GM23248 (cell line): ENCODE measurements around the gene SNAPC1. TPM values are rescaled to one million over a fixed set of nuclear protein-coding genes. Genes with fewer than 3 reads are reported as not detected.

Experiments used
- DNase-seq: peaks from one replicate; pipeline ENCODE4 v3.0.0-alpha.2; 2015
- H2AFZ ChIP-seq: fragments of 200-600 bp; sonication (generic); 2 replicates; pipeline ENCODE4 v1.6.1; 2016; ENCODE audit warnings: antibody characterized with exemption
- H3F3A ChIP-seq: fragments of 200-600 bp; sonication (generic); 2 replicates; pipeline ENCODE4 v1.6.1; 2016; ENCODE audit warnings: mild to moderate bottlenecking, antibody characterized with exemption, mixed run types; ENCODE audit not compliant: insufficient read depth
- H3K27ac ChIP-seq: fragments of 200-600 bp; sonication (generic); 2 replicates; pipeline ENCODE4 v1.5.1; 2016; ENCODE audit warnings: mild to moderate bottlenecking
- H3K27me3 ChIP-seq: fragments of 200-600 bp; sonication (generic); replicated peaks from 2 replicates; pipeline ENCODE4 v1.6.1; 2016; ENCODE audit warnings: mild to moderate bottlenecking; ENCODE audit not compliant: insufficient read depth
- H3K36me3 ChIP-seq: fragments of 200-600 bp; sonication (generic); 2 replicates; pipeline ENCODE4 v1.6.1; 2016; ENCODE audit warnings: low read depth, mild to moderate bottlenecking
- H3K4me1 ChIP-seq: fragments of 200-600 bp; sonication (generic); 2 replicates; pipeline ENCODE4 v1.6.1; 2016; ENCODE audit warnings: mild to moderate bottlenecking; ENCODE audit not compliant: insufficient read depth
- H3K4me2 ChIP-seq: fragments of 200-600 bp; sonication (generic); one replicate; pipeline ENCODE4 v1.6.1; 2016; ENCODE audit warnings: mild to moderate bottlenecking; ENCODE audit not compliant: unreplicated experiment
- H3K4me3 ChIP-seq: fragments of 200-600 bp; sonication (generic); 2 replicates; pipeline ENCODE4 v1.5.1; 2016; ENCODE audit warnings: mild to moderate bottlenecking
- H3K79me2 ChIP-seq: fragments of 200-600 bp; sonication (generic); 2 replicates; pipeline ENCODE4 v1.6.1; 2016; ENCODE audit warnings: mild to moderate bottlenecking; ENCODE audit not compliant: insufficient read depth
- H3K9ac ChIP-seq: fragments of 200-600 bp; sonication (generic); 2 replicates; pipeline ENCODE4 v1.6.1; 2016; ENCODE audit warnings: mild to moderate bottlenecking
- H3K9me2 ChIP-seq: fragments of 200-600 bp; sonication (generic); 2 replicates; pipeline ENCODE4 v1.6.1; 2016; ENCODE audit warnings: mixed run types, mild to moderate bottlenecking, moderate library complexity; ENCODE audit not compliant: insufficient read depth
- H3K9me3 ChIP-seq: fragments of 200-600 bp; sonication (generic); one replicate; pipeline ENCODE4 v1.6.1; 2017; ENCODE audit warnings: low read depth
- H4K20me1 ChIP-seq: fragments of 200-600 bp; sonication (generic); 2 replicates; pipeline ENCODE4 v1.6.0; 2016; ENCODE audit not compliant: insufficient read depth
- EZH2 ChIP-seq: fragments of 200-600 bp; sonication (generic); IDR thresholded peaks from 2 replicates; pipeline ENCODE4 v1.6.1; 2018; ENCODE audit warnings: antibody characterized with exemption, mild to moderate bottlenecking; ENCODE audit not compliant: insufficient read depth, poor library complexity, severe bottlenecking
- EZH2phosphoT487 ChIP-seq: fragments of 200-600 bp; sonication (generic); IDR thresholded peaks from 2 replicates; pipeline ENCODE4 v1.6.1; 2018; ENCODE audit warnings: antibody characterized with exemption, moderate library complexity, mild to moderate bottlenecking, low read depth; ENCODE audit not compliant: insufficient read depth
- WGBS, 2 experiments: methylation state at CpG; one replicate each; pipeline ENCODE4 v1.1.6; 2015 to 2017; ENCODE audit warnings: low lambda C conversion rate in 2 of 2, low coverage in 1 of 2; ENCODE audit errors: missing lambda C conversion rate in 2 of 2; 5-methylcytosine and 5-hydroxymethylcytosine counted together
- in situ Hi-C: fragments of 300-500 bp; cut with MboI; formaldehyde crosslinking; loops from 2 replicates; pipeline ENCODE4 v1.15.0; 2020
- polyA plus RNA-seq: library from polyadenylated mRNA; unstranded; fragments of >200 nt; fragmentation: Nextera tagmentation; extraction: Ambion mirVana; gene quantifications from 2 replicates; pipeline ENCODE4 v1.2.1, GENCODE V29; 2016
- total RNA-seq: library from RNA; depleted of rRNA; stranded (reverse); fragments of >200 nt; shearing (Covaris generic); gene quantifications from 2 replicates; pipeline ENCODE4 v1.2.3, GENCODE V29; 2014; rRNA removed

Gene SNAPC1
- total and polyA plus RNA-seq, 2 experiments from 2014 or later: 35.9 to 41.6 TPM

DNA sequence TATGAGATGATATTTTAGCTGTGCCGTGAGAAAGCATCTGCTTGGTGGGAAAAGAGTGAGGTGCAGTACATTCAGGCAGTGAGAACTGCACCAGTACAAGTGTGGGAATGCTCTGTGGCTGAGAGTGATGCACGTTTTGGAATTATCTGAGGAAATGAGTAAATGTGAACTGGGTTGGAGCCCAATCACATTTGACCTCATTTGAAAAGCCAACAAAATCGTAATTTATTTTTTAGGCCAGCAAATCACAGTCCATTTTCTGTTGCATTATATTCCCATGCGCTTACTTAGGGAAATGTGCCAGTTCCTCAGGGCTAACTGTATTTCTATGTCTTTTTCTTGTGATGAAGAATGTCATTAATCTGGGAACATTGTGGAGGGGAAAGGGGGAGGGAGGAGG, 77.3 kb downstream of the SNAPC1 start:
- no peak overlapping the region for H3K4me3 ChIP-seq
- no peaks in the 10 kb centered on the region for H3F3A ChIP-seq
- WGBS, 2 experiments: 55 to 58% methylated on average over 4 of the region's 4 CpGs
- DNase-seq: peak; percentile 74
- H3K9me2 ChIP-seq: no peaks in the 10 kb centered on the region
- peak overlapping the region; percentile 44 for H3K27ac ChIP-seq
- H3K9ac ChIP-seq: peak overlapping the region; percentile 44; the same call in 1 of the 2 replicates
- H3K79me2 ChIP-seq: peaks cover 32% of the 10 kb centered on the region
- TF ChIP-seq EZH2 (no peak), EZH2phosphoT487 (no peak)
- no peaks in the 10 kb centered on the region for H3K9me3 ChIP-seq
- in situ Hi-C loops: loop anchor here (10.0 kb wide), 1 partner anchor 535 kb away; no protein-coding TSS in a partner anchor
- no peak overlapping the region for H2AFZ ChIP-seq
- H3K4me1 ChIP-seq: peaks cover 15% of the 10 kb centered on the region
- H3K36me3 ChIP-seq: no peaks in the 10 kb centered on the region
- H3K27me3 ChIP-seq: 0 out of 2 replicates have a peak, but pooled peaks cover 5% of the 10 kb centered on the region
- no peak overlapping the region for H3K4me2 ChIP-seq
- H4K20me1 ChIP-seq: no peaks in the 10 kb centered on the region

DNA sequence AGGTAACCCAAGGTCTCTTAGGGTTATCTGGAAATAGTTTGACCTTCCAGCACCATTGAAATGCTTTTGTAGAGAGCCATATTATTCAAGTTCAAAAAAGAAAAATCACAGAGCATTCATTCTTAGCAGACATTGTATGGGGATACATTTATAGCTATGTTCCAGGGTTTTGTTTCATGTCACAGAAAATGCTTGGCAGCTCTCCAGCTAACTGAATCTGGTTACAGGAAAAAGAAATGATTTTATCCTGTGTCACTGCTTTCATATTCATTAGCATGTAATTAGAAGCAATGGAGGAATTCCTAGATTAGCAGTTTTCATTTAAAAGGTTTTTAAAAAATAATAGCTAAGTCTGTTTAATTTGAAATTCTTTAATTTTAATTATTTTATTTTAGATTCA, 78.9 kb downstream of the SNAPC1 start:
- Histone ChIP-seq H3K4me1 (peaks cover 15% of the 10 kb centered on the region), H3K9me3 (no peaks in the 10 kb centered on the region), H2AFZ (no peak overlapping the region), H3K9me2 (no peaks in the 10 kb centered on the region), H3K4me2 (no peak overlapping the region), H3K79me2 (peaks cover 26% of the 10 kb centered on the region), H4K20me1 (no peaks in the 10 kb centered on the region), H3K27ac (no peak overlapping the region), H3F3A (no peaks in the 10 kb centered on the region), H3K36me3 (no peaks in the 10 kb centered on the region), H3K9ac (no peak overlapping the region), H3K27me3 (0 out of 2 replicates have a peak, but pooled peaks cover 6% of the 10 kb centered on the region), H3K4me3 (no peak overlapping the region)
- no peak for TF ChIP-seq EZH2phosphoT487
- TF ChIP-seq EZH2: no peak
- in situ Hi-C loops: no loop called here
- DNase-seq: peak; percentile 10

Other genes with a start within 250 kb of the SNAPC1 start
- 1,114 and 1,257 TPM in 2 replicates for gene HIF1A, start 66.9 kb upstream of the SNAPC1 start, total RNA-seq
- 863 and 907 TPM in 2 replicates for gene HIF1A, start 66.9 kb upstream of the SNAPC1 start, polyA plus RNA-seq
- 0.32 and 0.51 TPM in 2 replicates for gene SYT16, start 50.3 kb downstream of the SNAPC1 start, total RNA-seq
- 0.21 and 0.30 TPM in 2 replicates for gene SYT16, start 50.3 kb downstream of the SNAPC1 start, polyA plus RNA-seq